PFSK-1 (cell line): ENCODE measurements around the gene TTLL7.

Source experiments
- FOXP2 ChIP-seq: optimal IDR thresholded peaks from 2 replicates; pipeline ENCODE3; 2011; ENCODE audit warnings: borderline replicate concordance, control low read depth, inconsistent platforms; ENCODE audit not compliant: insufficient read depth; ENCODE audit errors: extremely low read length, extremely low read depth
- POLR2AphosphoS5 ChIP-seq: IDR thresholded peaks from 2 replicates; pipeline ENCODE4 v1.6.1; 2012; ENCODE audit warnings: low read depth, mild to moderate bottlenecking, control low read depth, low read length, moderate library complexity
- REST ChIP-seq, 2 experiments: IDR thresholded peaks; 2 replicates each; pipeline versions ENCODE4 v1.6.1 to v1.8.0; 2011 to 2012; ENCODE audit warnings: low read depth in 2 of 2, low read length in 2 of 2, control low read depth in 1 of 2, inconsistent platforms in 1 of 2, mild to moderate bottlenecking in 1 of 2, moderate library complexity in 1 of 2; ENCODE audit not compliant: insufficient read depth in 1 of 2
- SIN3A ChIP-seq: IDR thresholded peaks from 2 replicates; pipeline ENCODE4 v1.6.1; 2012; ENCODE audit warnings: mild to moderate bottlenecking, low read length, moderate library complexity, borderline replicate concordance; ENCODE audit not compliant: insufficient read depth
- TAF1 ChIP-seq: IDR thresholded peaks from 2 replicates; pipeline ENCODE4 v1.6.1; 2012; ENCODE audit warnings: low read length, control low read depth, borderline replicate concordance; ENCODE audit not compliant: insufficient read depth

Gene TTLL7

DNA sequence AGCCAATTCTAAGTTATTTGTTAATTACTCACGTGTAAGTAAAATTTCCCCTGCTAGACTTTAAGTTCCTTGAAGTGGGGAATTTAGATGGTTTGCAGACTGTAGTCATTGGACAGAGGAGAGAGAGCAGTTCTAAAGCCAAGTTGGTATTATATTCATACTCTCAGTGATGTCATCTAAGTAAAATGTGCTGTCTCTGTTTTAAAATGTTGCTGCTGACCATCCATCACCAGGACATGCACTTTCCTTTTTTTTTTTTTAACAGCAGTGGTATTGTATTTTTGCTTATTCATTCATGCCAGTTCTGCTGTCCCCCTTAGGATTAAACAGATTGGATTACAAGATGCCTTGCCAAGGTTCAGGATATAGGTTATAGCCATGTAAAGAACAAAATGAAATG is 2.3 kb downstream of the TTLL7 start:
- TF ChIP-seq POLR2AphosphoS5 (no peak), TAF1 (no peak), SIN3A (no peak), FOXP2 (no peak), REST (IDR thresholded peaks at IDR 0.05; ENCODE audit: insufficient read depth in 1 of 2, low read depth in 2 of 2, low read length in 2 of 2) (no peak)

DNA sequence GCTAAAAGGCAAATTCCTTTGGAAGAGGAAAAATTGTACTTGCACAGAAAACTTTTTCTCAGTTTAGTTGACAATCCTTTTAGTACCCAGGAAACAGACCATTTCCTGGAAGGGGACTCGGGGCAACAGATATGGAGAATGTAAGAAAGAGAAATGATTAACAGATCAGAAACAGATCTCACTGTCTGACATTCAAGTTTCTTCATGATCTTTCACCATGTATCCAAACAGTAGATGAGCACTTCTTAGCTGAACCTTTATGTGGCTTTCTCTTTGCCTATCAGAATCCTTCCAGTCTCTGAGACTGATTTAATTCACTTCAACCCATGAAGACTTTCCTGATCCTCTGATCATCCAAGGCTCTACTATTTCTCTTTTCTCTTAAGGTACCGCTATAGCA is 2.7 kb downstream of the TTLL7 start:
- TF ChIP-seq TAF1, result no peak

GRCh38 chr1:83995649-83996048 is 3.3 kb downstream of the TTLL7 start:
- TF ChIP-seq SIN3A, result no peak
- TF ChIP-seq REST (IDR thresholded peaks at IDR 0.05; ENCODE audit: insufficient read depth in 1 of 2, low read depth in 2 of 2, low read length in 2 of 2), result no peak
- no peak for TF ChIP-seq POLR2AphosphoS5
- no peak for TF ChIP-seq FOXP2
- TF ChIP-seq TAF1, result no peak

- TF ChIP-seq TAF1 (no peak), FOXP2 (no peak), POLR2AphosphoS5 (no peak), SIN3A (no peak), REST (IDR thresholded peaks at IDR 0.05; ENCODE audit: insufficient read depth in 1 of 2, low read depth in 2 of 2, low read length in 2 of 2) (no peak)
Measured at GRCh38 chr1:83994111-83994510, 4.8 kb downstream of the TTLL7 start.

GRCh38 chr1:83990734-83991133 is 8.2 kb downstream of the TTLL7 start:
- TF ChIP-seq TAF1, result no peak
- no peak for TF ChIP-seq POLR2AphosphoS5
- TF ChIP-seq SIN3A, result no peak
- TF ChIP-seq FOXP2, result no peak
- TF ChIP-seq REST (IDR thresholded peaks at IDR 0.05; ENCODE audit: insufficient read depth in 1 of 2, low read depth in 2 of 2, low read length in 2 of 2), result no peak
